Stimulated activated naive CD8-positive, alpha-beta T cell treated with anti-CD3 and anti-CD28 coated beads, Interleukin-15, Interleukin-2, amounts not matched to agents 100 U/mL and 50 U/mL, for 24 hours (primary cell): ENCODE measurements around the gene WDR36.
"Not testable (repeated sequence)": the region's sequence is repeated elsewhere in the genome, so short reads cannot be mapped to it uniquely, and the experiment has no call there.

ENCODE experiments used
- ATAC-seq: fragments of 150-1000 bp; cut with Tn5 transposase; one replicate; pipeline ENCODE4 v1.10.0; 2021
- DNase-seq: peaks from one replicate; pipeline ENCODE4 v3.0.0; 2021

The WDR36 gene

DNA sequence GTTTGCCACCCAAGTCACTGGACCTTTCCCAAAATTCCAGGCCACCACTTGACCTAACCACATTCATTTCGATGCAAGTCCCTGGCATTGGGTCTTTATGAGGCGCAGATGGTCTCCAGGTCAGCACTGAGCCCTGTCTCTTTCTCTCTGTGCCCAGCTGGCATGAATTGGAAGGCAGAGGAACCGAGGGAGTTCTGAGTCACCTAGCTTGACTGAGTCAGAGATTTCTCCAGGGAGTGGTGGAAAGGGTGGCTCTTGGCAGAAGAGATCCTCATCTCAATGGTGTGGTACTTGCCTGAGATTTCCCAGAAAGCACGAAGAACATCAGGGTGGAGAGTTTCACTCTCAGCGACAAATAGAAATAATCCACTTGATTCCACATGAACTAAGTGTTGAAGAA is 43.8 kb downstream of the WDR36 start:
- no peak for ATAC-seq

DNA sequence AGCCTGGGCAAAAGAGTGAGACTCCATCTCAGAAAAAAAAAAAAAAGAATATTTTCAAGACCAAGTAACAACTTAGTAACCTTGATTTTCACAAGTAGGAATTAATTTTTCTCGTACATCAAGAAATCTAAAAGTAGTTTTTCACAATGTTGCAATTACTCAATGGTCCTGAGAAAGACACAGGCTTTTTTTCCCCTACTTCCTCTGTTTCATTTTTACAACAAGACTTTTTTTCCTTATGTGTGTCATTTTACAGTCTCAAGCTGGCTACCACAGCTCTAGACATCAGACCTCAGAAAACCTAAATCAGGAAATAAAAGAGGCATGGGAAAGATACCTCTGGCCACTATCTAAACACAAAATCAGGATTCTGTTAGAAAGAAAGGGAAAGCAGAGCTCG is 45.9 kb downstream of the WDR36 start:
- ATAC-seq: no peak
- no peak for DNase-seq

More for the DNA sequence above, 43.8 kb downstream of the WDR36 start:
- no peak for DNase-seq

DNA sequence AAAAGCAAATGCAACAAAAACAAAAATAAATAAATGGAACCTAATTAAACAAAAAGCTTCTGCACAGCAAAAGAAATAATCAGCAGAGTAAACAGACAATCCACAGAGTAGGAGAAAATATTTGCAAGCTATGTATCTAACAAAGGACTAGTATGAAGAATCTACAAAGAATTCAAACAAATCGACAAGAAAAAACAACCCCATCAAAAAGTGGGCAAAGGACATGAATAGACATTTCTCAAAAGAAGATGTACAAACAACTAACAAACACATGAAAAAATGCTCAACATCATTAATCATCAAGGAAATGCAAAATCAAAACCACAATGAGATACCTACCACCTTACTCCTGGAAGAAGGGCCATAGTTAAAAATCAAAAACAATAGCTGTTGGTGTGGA is 49.3 kb downstream of the WDR36 start:
- ATAC-seq, DNase-seq: not testable (repeated sequence)

DNA sequence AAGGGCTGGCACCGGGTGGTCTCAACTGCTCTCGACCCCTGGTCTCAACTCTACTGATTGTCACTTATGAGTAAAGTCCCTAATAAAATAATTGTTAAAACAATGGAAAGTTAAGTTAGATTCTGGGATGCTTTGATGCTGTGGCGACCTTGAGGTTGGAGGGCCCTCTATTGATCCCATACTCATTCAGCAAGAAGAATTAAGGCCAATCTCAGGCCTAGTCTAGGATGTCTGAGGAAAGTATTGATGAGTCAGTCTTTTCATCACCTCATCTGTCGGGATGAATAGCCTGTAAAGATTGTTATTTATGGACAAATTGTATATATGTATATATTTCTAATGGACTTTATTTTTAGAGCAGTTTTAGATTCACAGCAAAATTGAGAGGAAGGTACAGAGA is 50.8 kb downstream of the WDR36 start:
- DNase-seq: no peak
- ATAC-seq: no peak

DNA sequence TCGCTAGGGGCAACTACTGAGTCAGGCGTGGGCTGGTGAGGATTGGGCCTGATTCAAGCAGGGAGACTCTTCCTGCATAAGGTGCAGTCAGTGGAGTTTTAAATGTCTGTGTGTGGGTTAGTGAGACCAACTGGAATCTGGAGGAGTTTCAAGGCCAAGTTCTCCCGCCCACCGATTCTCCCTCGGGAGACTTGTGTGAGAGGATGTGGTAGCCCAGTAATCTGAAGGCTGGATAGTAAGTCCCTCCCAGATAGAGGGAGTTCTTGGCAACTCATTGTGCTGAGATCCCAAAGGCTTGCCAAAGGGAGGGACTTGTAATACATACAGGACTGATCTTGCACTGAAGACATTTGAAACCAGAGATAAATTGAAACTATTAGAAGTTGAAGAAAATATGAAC is 51.8 kb downstream of the WDR36 start:
- DNase-seq (no peak), ATAC-seq (no peak)

DNA sequence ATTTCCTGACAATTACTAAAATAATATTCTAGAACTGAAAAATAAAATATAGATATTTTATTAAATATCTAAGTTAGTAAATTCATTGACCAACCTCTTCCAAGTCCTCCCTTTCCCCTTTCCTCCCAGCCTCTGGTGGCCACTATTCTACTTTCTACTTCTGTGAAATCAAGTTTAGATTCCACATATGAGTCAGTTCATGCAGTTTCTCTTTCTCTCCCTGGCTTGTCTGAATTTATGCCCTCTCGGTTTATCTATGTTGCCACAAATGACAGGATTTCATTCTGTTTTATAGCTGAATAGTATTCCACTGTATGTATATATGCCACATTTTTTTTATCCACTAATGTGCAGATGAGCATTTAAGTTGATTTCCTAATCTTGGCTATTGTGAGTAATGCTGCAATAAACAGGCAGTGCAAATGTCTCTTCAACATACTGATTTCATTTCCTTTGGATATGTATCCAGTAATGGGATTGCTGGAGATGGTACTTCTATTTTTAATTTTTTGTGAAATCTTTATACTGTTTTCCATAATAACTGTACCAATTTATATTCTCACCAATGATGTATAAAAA is 52.3 kb downstream of the WDR36 start:
- peak; percentile 69 for ATAC-seq

DNA sequence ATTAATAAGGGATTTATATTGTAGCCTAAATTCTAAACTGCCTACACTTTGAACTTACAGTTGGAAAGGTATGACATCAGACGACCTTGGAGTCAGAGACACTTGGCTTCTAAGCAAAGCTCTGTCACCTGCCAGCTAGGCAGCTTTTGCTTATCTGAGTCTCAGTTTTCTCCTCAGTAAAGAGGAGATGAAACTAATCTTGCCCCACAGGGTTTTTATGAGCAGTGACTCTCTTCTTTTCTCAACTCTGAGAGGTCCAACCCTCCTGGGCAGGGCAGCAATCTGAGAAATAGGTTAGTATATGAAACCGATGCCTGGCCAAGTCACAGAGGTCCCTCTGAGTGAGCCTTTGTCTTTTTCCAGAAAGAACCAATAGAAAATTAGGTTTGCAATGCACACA is 53.9 kb downstream of the WDR36 start:
- no peak for ATAC-seq
- DNase-seq: no peak

More for the DNA sequence above, 52.3 kb downstream of the WDR36 start:
- DNase-seq: no peak

DNA sequence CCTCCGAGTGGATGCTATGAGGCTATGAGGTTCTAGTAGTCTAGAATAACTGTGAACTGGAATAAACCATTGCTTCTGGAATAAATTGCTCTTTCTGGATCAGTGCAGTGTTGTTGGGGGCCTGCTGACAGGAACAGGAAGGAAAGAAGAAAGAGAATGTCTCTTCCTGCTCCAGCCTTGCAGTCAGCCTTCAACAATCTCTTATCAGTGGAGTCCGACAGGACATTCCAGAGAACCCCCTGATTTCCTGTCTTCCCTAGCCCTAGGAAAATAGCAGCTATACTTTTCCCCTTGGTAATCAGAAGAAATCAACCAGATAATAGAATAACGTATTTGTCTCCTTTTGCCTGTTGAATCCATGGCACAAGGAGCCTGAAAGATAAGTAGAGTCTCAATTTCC is 55.4 kb downstream of the WDR36 start:
- DNase-seq (no peak), ATAC-seq (no peak)

DNA sequence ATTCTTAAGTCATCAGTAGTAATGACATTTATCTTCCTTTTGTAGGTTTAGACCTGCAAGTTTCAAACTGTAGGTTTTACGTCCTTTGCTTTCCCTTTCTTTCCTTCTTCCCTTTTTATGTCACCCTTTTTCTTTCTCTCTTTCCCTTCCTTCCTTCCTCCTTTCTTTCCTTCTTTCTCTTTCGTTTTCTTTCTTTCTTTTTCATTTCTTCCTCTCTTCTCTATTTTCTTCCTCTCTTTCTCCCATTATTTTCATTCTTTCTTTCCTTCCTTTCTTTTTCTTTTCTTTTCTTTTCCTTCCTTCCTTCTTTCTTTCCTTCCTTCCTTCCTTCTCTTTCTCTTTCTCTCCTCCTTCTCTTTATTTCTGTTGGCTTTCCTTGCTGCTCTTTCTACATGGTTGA is 59.9 kb downstream of the WDR36 start:
- no peak for ATAC-seq
- no peak for DNase-seq

DNA sequence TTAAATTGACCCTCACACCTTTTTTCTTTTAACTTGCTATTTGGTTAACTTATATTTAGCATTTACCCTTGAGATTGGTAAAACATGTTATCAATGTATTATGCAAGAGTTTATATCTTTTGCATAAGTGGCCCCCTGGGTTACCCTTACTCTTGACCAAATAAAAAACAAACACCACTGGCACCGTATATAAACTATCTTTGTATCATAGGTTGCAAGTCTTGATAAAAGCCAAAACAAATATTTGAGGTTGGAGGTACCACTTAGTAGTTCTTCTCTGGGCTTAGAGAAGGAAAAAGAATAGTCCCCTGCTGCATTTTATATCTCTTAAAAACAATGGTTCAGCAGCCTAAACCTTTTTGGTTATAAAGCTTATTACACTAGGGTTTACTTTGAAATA is 61.3 kb downstream of the WDR36 start:
- DNase-seq: no peak
- no peak for ATAC-seq

DNA sequence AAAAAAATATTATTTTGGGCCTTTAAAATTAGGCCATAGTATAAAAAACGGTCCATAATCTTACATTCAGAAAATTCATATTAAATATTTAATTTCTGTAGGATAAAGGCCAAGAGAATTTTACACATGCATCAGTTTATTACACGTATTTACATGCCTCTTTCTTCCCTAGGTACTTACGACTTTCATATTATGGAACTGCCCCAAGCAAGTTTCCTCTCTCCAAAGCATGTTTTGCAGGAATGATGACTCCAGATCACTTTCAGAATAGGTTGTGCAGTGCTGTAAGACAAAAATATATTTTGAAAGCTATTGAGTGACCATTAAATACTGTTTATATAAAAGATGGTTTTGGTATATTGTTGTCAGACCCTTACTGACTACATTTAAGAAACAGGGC is 61.8 kb downstream of the WDR36 start:
- ATAC-seq (no peak), DNase-seq (no peak)

DNA sequence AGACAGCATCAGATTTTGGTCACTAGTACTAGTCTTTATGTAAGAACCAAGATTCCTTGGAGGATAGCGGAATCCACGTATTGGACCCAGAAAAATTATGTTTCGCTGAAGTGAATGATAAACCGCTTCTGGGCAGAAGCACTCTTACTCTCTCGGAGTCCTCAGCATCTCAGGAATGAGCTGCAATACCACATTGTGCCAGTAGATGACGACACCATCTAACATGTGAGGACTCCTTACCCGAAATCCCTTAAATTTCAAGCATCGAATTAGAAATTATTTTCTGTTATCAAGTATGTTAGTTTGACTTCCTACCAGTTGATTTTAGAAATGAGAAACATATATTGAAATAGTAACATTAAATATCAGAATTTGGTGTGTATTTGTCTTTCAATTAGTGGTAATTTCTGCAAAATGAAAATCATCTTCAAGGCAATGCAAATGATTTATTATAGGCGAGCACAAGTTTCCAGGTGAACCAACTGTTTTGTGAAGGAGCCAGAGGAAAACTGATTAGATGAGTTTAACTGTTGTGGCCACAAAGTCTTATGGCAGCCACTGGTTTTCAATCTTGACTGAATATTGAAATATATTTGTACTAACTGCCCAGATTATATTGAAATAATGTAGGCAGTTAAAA is 66.1 kb downstream of the WDR36 start:
- ATAC-seq: peak; percentile 61
- DNase-seq: peak; percentile 85

DNA sequence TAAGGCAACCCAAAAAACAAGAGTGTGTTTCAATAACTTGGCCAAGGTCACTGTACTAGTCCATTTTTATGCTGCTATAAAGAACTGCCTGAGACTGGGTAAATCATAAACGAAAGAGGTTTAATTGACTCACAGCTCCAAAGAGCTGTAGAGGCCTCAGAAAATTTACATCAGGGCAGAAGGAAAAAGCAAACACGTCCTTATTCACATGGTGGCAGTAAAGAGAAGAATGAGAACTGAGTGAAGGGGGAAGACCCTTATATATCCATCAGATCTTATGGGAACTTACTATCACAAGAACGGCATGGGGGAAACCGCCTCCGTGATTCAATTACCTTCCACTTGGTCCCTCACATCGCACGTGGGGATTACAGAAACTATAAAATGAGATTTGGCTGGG is 67.7 kb downstream of the WDR36 start:
- ATAC-seq (peak; percentile 56), DNase-seq (no peak)

DNA sequence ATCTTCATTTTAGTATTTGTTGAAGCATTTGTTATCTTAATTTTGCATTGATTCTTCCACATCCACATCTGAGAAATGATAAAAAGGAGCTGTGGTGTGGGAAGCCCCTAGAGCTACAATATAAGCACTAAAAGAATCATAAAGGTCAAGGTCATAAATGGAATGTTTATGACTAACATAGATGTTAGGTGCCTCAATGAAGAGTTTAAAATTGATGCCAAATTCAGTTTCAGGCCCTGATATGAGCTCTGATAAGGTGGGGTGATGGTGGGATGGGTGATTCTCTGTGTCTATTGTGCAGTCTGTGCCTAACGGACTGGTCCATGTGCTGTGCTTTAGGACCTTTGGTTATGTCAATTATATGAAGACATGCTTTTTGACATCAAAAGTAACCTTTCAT is 70.9 kb downstream of the WDR36 start:
- ATAC-seq: peak; percentile 70
- DNase-seq: peak; percentile 4

DNA sequence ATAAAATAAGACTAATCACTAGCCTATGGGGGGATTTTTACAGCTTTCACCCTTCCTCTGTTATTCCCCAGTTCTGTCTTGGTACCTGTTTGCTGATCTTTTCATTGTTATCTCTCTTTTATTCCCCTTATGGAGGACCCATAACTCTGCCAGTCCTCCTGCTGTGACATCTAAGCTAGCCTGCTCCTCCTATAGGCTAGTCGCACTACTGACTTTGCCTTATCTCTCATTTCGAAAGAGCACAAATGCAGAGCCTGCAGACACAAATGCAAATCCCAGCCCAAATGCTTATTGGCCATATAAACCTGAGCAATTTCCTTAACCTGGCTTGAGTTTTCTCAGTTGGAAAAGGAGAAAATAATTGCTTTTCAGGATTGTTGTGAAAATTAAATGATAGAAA is 72.9 kb downstream of the WDR36 start:
- DNase-seq: no peak
- ATAC-seq: no peak

DNA sequence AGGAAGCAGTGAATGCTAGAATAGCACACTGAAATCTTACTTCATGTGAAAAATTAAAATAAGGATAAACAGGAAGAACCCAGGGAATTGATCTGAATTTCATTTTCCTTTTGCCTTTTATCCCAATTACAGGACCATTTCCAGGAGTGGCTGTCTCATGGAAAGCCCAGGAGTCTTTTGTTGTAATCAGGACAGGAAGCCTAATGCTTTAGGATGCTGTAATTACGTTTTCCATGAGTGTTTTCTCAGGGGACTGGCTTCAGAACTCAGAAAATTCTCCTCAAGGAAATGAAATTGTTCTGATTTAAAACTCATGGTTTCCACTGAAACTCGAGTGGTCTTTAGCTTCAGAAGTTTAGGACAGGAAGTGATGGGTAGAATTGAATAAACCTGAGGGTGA is 75.4 kb downstream of the WDR36 start:
- no peak for DNase-seq
- ATAC-seq: no peak

DNA sequence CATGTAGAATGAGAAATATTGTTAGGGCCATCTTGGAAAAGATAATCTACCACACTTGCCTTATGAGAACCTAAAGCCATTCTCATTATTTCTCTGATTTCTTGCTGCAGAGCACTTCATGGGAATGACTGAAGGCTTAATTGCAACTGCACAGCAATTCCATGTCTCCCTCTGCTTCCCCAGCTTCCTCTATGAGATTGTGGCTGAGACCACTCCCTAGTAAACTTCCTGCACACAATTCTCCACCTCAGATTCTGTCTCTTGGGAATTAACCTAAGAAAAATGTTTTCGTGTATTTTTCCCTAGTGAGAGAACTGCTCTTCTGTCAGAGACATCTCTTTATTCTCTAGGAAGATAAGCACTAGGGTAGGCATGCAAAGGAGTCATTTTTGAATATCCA is 76.5 kb downstream of the WDR36 start:
- no peak for DNase-seq

DNA sequence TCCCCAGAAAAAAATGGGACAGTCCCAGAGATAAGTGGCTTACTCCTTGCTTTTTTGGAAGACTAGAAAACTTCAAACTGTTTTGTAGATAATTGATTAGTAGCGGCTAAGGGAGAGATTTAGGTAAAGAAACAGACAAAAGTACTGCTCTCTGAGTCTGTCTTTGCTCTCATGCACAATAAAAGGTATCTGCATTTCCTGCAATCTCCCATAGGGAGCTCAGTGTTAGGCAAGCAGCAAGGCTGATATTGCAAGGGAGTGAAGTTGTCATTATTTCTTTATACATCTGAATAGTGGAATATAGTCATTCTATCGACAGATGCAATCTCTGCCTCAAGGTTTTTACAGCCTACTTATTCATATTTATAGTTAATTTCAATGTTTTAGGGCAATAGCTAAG is 77.1 kb downstream of the WDR36 start:
- no peak for DNase-seq

More for the DNA sequence above, 76.5 kb downstream of the WDR36 start:
- ATAC-seq: no peak

DNA sequence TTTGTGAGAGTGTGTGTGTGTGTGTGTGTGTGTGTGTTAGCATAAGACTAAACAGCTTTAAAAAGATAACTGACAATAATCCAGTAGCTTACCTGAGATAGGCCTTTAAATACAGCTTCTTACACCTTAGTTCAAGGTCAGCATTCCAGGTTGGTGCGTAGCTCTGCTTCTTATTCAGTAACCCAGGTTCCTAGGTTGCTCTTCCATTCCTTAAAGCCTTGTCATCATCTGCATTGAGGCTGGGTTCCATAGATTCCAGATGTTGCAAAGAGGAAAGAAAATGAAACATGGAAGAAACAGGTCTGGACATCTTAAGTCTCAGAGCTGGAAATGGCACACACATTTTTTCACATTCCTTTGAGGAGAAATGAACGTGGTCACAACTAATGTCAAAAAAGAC is 78.1 kb downstream of the WDR36 start:
- ATAC-seq (no peak), DNase-seq (no peak)

More for the DNA sequence above, 77.1 kb downstream of the WDR36 start:
- ATAC-seq: no peak

DNA sequence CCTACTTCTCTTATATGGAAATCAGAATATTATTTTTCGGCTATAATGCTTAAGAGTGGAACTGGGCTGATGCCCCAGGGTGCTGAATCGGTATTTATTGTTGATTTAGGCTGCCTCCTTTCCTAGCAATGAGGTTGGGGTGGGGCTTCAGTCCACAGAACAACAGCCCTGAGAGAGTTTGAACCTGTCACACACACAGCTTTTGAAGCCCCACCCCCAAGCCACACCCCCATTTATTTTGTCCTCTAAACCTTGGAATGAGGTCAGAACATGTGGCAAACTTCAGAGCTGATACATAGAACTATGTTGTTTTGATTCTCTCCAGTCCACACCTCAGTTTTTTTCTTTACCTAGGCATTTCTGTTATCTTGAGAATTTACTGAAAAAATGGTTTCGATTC is 80.4 kb downstream of the WDR36 start:
- ATAC-seq (no peak), DNase-seq (no peak)

DNA sequence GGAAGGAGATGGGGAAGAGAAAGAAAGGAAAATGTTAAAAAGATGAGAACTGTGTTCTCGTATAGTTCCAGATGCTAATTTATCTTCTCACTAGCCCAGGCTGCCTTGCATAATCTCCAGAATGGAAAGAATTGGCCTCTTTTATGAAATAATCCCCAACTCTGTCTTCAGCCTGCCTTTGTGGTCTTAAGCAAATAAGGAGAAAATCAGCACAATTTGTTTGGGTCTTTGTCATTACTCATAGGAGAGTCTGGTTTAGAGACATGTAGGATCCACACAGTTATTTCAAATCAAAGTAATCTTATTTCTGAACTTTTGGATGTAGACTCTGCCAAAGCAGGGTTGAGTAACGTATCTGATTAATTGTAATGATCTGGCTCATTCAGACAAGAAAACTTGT is 81.3 kb downstream of the WDR36 start:
- ATAC-seq: no peak
- no peak for DNase-seq
